Tibial artery (tissue), 4 donors: ENCODE measurements around the gene MATN3.

Source experiments
- DNase-seq, 2 donors: peaks; one replicate each; pipeline ENCODE4 v3.0.0-alpha.2; 2019
- H3K27ac ChIP-seq, 2 donors: fragments of 200-600 bp; sonication (generic) in 1 of 2; 1 replicate in 1 of 2; 2 replicates in 1 of 2; pipeline ENCODE4 v1.5.1; 2018 to 2019; ENCODE audit warnings: mild to moderate bottlenecking in 1 of 2
- H3K27me3 ChIP-seq, 2 donors: fragments of 200-600 bp; sonication (generic) in 1 of 2; one replicate each; pipeline versions ENCODE4 v1.5.1 to v1.6.0; 2016 to 2019
- H3K36me3 ChIP-seq, 3 donors: fragments of 200-600 bp; sonication (generic) in 2 of 3; one replicate each; pipeline ENCODE4 v1.5.1; 2016 to 2019; ENCODE audit warnings: mild to moderate bottlenecking in 2 of 3
- H3K4me1 ChIP-seq, 4 donors: fragments of 200-600 bp; sonication (generic) in 2 of 4; 1 replicate in 3 of 4; 2 replicates in 1 of 4; pipeline ENCODE4 v1.5.1; 2016 to 2019
- H3K4me3 ChIP-seq, 2 donors: fragments of 200-600 bp; sonication (generic) in 1 of 2; 1 replicate in 1 of 2; 2 replicates in 1 of 2; pipeline ENCODE4 v1.5.1; 2018 to 2019; ENCODE audit warnings: mild to moderate bottlenecking in 2 of 2
- H3K9me3 ChIP-seq, 3 donors: fragments of 200-600 bp; sonication (generic) in 1 of 3; one replicate each; pipeline ENCODE4 v1.5.1; 2016 to 2019
- CTCF ChIP-seq, 2 experiments: fragments of 200-600 bp in 1 of 2; fragments of 450-650 bp in 1 of 2; IDR thresholded peaks; one replicate each; pipeline ENCODE4 v1.5.1; 2017 to 2019; ENCODE audit warnings: antibody characterized with exemption in 2 of 2, mild to moderate bottlenecking in 1 of 2, moderate library complexity in 1 of 2
- intact Hi-C: fragments of 100-400 bp; cut with DNase I; formaldehyde crosslinking; loops from one replicate; pipeline ENCODE4 v1.15.0; 2023; ENCODE audit warnings: low total_unique reads

The MATN3 gene

GRCh38 chr2:20011276-20012031, 1.0 kb downstream of the MATN3 start:
- Histone ChIP-seq H3K36me3 (no peaks in the 10 kb centered on the region), H3K27me3 (no peaks in the 10 kb centered on the region), H3K4me1 (peaks cover 0 to 14% (median 12%) of the 10 kb centered on the region in 4 donors), H3K4me3 (no peak overlapping the region), H3K27ac (no peak overlapping the region), H3K9me3 (no peaks in the 10 kb centered on the region)
- intact Hi-C loops, result loop anchor here (2.0 kb wide), 1 partner anchor 85 kb away; no protein-coding TSS in a partner anchor
- DNase-seq, result no peak
- no peak for TF ChIP-seq CTCF (IDR thresholded peaks at IDR 0.05)

- Histone ChIP-seq H3K4me3 (no peak overlapping the region), H3K36me3 (no peaks in the 10 kb centered on the region), H3K9me3 (no peaks in the 10 kb centered on the region), H3K27me3 (no peaks in the 10 kb centered on the region), H3K27ac (no peak overlapping the region), H3K4me1 (peaks cover 0 to 14% (median 12%) of the 10 kb centered on the region in 4 donors)
- intact Hi-C loops, result no loop called here
- TF ChIP-seq CTCF (IDR thresholded peaks at IDR 0.05), result no peak
- no peak for DNase-seq
These were observed 3.8 kb downstream of the MATN3 start for GRCh38 chr2:20008703-20009102.

GRCh38 chr2:20005891-20006470, 6.5 kb downstream of the MATN3 start:
- intact Hi-C loops, result no loop called here

GRCh38 chr2:20005067-20005627, 7.3 kb downstream of the MATN3 start:
- H3K4me3 ChIP-seq, result no peak overlapping the region
- no peak for TF ChIP-seq CTCF (IDR thresholded peaks at IDR 0.05)
- H3K36me3 ChIP-seq, result no peaks in the 10 kb centered on the region
- H3K27ac ChIP-seq, result no peak overlapping the region
- intact Hi-C loops, result no loop called here
- H3K4me1 ChIP-seq, result no peaks in the 10 kb centered on the region
- H3K27me3 ChIP-seq, result no peaks in the 10 kb centered on the region
- DNase-seq, result no peak
- H3K9me3 ChIP-seq, result no peaks in the 10 kb centered on the region

More at GRCh38 chr2:20005891-20006470, 6.5 kb downstream of the MATN3 start:
- TF ChIP-seq CTCF (IDR thresholded peaks at IDR 0.05), result no peak
- Histone ChIP-seq H3K27me3 (no peaks in the 10 kb centered on the region), H3K27ac (no peak overlapping the region), H3K4me1 (no peaks in the 10 kb centered on the region), H3K4me3 (no peak overlapping the region), H3K9me3 (no peaks in the 10 kb centered on the region), H3K36me3 (no peaks in the 10 kb centered on the region)
- DNase-seq, result no peak

- H3K9me3 ChIP-seq, result no peaks in the 10 kb centered on the region
- intact Hi-C loops, result no loop called here
These were observed 11.1 kb downstream of the MATN3 start for GRCh38 chr2:20001361-20001863.

More at GRCh38 chr2:20001361-20001863, 11.1 kb downstream of the MATN3 start:
- no peak overlapping the region for H3K4me3 ChIP-seq
- TF ChIP-seq CTCF (IDR thresholded peaks at IDR 0.05), result no peak
- no peak overlapping the region for H3K27ac ChIP-seq
- no peaks in the 10 kb centered on the region for H3K36me3 ChIP-seq
- H3K4me1 ChIP-seq, result no peaks in the 10 kb centered on the region
- no peaks in the 10 kb centered on the region for H3K27me3 ChIP-seq
- DNase-seq, result no peak
